Stimulated activated CD4-positive, alpha-beta T cell treated with anti-CD3 and anti-CD28 coated beads, Interleukin-15, amount 100 ng/mL, for 1 hour (primary cell): ENCODE data around the gene ACYP2.
A peak's percentile ranks its signal among the peaks of the same experiment; 100 is the strongest.
"Not testable (repeated sequence)": the region's sequence is repeated elsewhere in the genome, so short reads cannot be mapped to it uniquely, and the experiment has no call there.

Experiments used
- DNase-seq, 2 donors: peaks; one replicate each; pipeline ENCODE4 v3.0.0-alpha.2; 2020; ENCODE audit warnings: low read depth in 1 of 2, low spot score in 1 of 2

The ACYP2 gene

GRCh38 chr2:54313147-54313546 lies 197.7 kb downstream of the ACYP2 start:
- no peak for DNase-seq

GRCh38 chr2:54317973-54318372 lies 202.6 kb downstream of the ACYP2 start:
- DNase-seq, result no peak

GRCh38 chr2:54318821-54319220 lies 203.4 kb downstream of the ACYP2 start:
- no peak for DNase-seq

GRCh38 chr2:54321047-54321446 lies 205.6 kb downstream of the ACYP2 start:
- DNase-seq, result no peak

- DNase-seq, result not testable (repeated sequence)
These were observed 209.1 kb downstream of the ACYP2 start for GRCh38 chr2:54324517-54324916.

- DNase-seq, result no peak
These were observed 209.7 kb downstream of the ACYP2 start for GRCh38 chr2:54325148-54325547.

- no peak for DNase-seq
These were observed 214.2 kb downstream of the ACYP2 start for GRCh38 chr2:54329482-54330161.

GRCh38 chr2:54330162-54330925 lies 214.9 kb downstream of the ACYP2 start:
- peak; percentile 74 to 75 for DNase-seq

GRCh38 chr2:54330926-54331835 lies 215.8 kb downstream of the ACYP2 start:
- no peak for DNase-seq

- no peak for DNase-seq
These were observed 217.0 kb downstream of the ACYP2 start for GRCh38 chr2:54332386-54332785.

- no peak for DNase-seq
These were observed 220.9 kb downstream of the ACYP2 start for GRCh38 chr2:54336136-54336976.

GRCh38 chr2:54336977-54337255 lies 221.5 kb downstream of the ACYP2 start:
- DNase-seq, result no peak

- no peak for DNase-seq
These were observed 226.2 kb downstream of the ACYP2 start for GRCh38 chr2:54341656-54342055.

GRCh38 chr2:54342603-54343002 lies 227.2 kb downstream of the ACYP2 start:
- no peak for DNase-seq

- DNase-seq, result no peak
These were observed 232.2 kb downstream of the ACYP2 start for GRCh38 chr2:54347622-54348021.

- DNase-seq, result no peak
These were observed 233.2 kb downstream of the ACYP2 start for GRCh38 chr2:54348646-54349045.

GRCh38 chr2:54350426-54350825 lies 235.0 kb downstream of the ACYP2 start:
- DNase-seq, result no peak

GRCh38 chr2:54353216-54353615 lies 237.8 kb downstream of the ACYP2 start:
- DNase-seq, result no peak
